ENCODE results near the gene PSIP1. TPM values are rescaled to one million over a fixed set of nuclear protein-coding genes. Genes with fewer than 3 reads are reported as not detected.

PSIP1 gene
- total RNA-seq, 4 donors from 2014 or later = 12.7 to 206 (median 27.8) TPM

- no peak overlapping the region for H3K4me3 ChIP-seq
- 81% methylated on average over 8 of the region's 8 CpGs for WGBS, 2 donors (ENCODE audit: low coverage in 1 of 2)
- no peak for DNase-seq
- TF ChIP-seq CTCF (IDR thresholded peaks at IDR 0.05) (no peak), EP300 (IDR thresholded peaks at IDR 0.05; ENCODE audit: low read depth) (no peak), POLR2AphosphoS5 (IDR thresholded peaks at IDR 0.05) (no peak), POLR2A (IDR thresholded peaks at IDR 0.05) (no peak)
- no peaks in the 10 kb centered on the region for H3K27me3 ChIP-seq
- no peaks in the 10 kb centered on the region for H3K36me3 ChIP-seq
- no peak overlapping the region for H3K27ac ChIP-seq
- no peaks in the 10 kb centered on the region for H3K4me1 ChIP-seq
- H3K9me3 ChIP-seq = no peaks in the 10 kb centered on the region
- in situ Hi-C loops (cut with MboI; ENCODE audit: low pct_ligation_motif_present in 1 of 4, low pct_unique_long_range_greater_than_20kb in 1 of 4, low sequenced_read_pairs in 3 of 4) (no loop called here), intact Hi-C loops (cut with DNase I; ENCODE audit: low total_unique reads) (no loop called here)
Measured at GRCh38 chr9:15524845-15525455, 14.2 kb upstream of the PSIP1 start.

- Histone ChIP-seq H3K36me3 (no peaks in the 10 kb centered on the region), H3K4me1 (no peaks in the 10 kb centered on the region), H3K4me3 (no peak overlapping the region), H3K9me3 (no peaks in the 10 kb centered on the region), H3K27me3 (no peaks in the 10 kb centered on the region), H3K27ac (no peak overlapping the region)
- no peak for TF ChIP-seq POLR2AphosphoS5 (IDR thresholded peaks at IDR 0.05)
- TF ChIP-seq POLR2A (IDR thresholded peaks at IDR 0.05) = no peak
- no peak for TF ChIP-seq CTCF (IDR thresholded peaks at IDR 0.05)
- no peak for TF ChIP-seq EP300 (IDR thresholded peaks at IDR 0.05; ENCODE audit: low read depth)
- intact Hi-C loops (cut with DNase I; ENCODE audit: low total_unique reads) (no loop called here), in situ Hi-C loops (cut with MboI; ENCODE audit: low pct_ligation_motif_present in 1 of 4, low pct_unique_long_range_greater_than_20kb in 1 of 4, low sequenced_read_pairs in 3 of 4) (no loop called here)
- 89 to 94% methylated on average over 3 of the region's 3 CpGs for WGBS, 2 donors (ENCODE audit: low coverage in 1 of 2)
- no peak for DNase-seq
Measured at GRCh38 chr9:15522130-15522755, 11.5 kb upstream of the PSIP1 start.

GRCh38 chr9:15521254-15521653 is 10.5 kb upstream of the PSIP1 start:
- no peak for DNase-seq
- Histone ChIP-seq H3K27me3 (no peaks in the 10 kb centered on the region), H3K4me3 (no peak overlapping the region), H3K4me1 (no peaks in the 10 kb centered on the region), H3K27ac (no peak overlapping the region), H3K9me3 (no peaks in the 10 kb centered on the region), H3K36me3 (no peaks in the 10 kb centered on the region)
- 77 to 93% methylated on average over 7 to 8 of the region's 8 CpGs for WGBS, 2 donors (ENCODE audit: low coverage in 1 of 2)
- in situ Hi-C loops (cut with MboI; ENCODE audit: low pct_ligation_motif_present in 1 of 4, low pct_unique_long_range_greater_than_20kb in 1 of 4, low sequenced_read_pairs in 3 of 4) = no loop called here
- intact Hi-C loops (cut with DNase I; ENCODE audit: low total_unique reads) = no loop called here
- TF ChIP-seq EP300 (IDR thresholded peaks at IDR 0.05; ENCODE audit: low read depth) (no peak), POLR2A (IDR thresholded peaks at IDR 0.05) (no peak), POLR2AphosphoS5 (IDR thresholded peaks at IDR 0.05) (no peak), CTCF (IDR thresholded peaks at IDR 0.05) (no peak)

GRCh38 chr9:15519831-15520230 is 9.1 kb upstream of the PSIP1 start:
- Histone ChIP-seq H3K27ac (no peak overlapping the region), H3K27me3 (no peaks in the 10 kb centered on the region), H3K9me3 (no peaks in the 10 kb centered on the region), H3K4me3 (no peak overlapping the region), H3K36me3 (no peaks in the 10 kb centered on the region), H3K4me1 (no peaks in the 10 kb centered on the region)
- in situ Hi-C loops (cut with MboI; ENCODE audit: low pct_ligation_motif_present in 1 of 4, low pct_unique_long_range_greater_than_20kb in 1 of 4, low sequenced_read_pairs in 3 of 4) = no loop called here
- TF ChIP-seq POLR2AphosphoS5 (IDR thresholded peaks at IDR 0.05) = no peak
- TF ChIP-seq EP300 (IDR thresholded peaks at IDR 0.05; ENCODE audit: low read depth) = no peak
- TF ChIP-seq CTCF (IDR thresholded peaks at IDR 0.05) = no peak
- TF ChIP-seq POLR2A (IDR thresholded peaks at IDR 0.05) = no peak
- WGBS, 2 donors (ENCODE audit: low coverage in 1 of 2) = 93 to 96% methylated on average over 2 of the region's 2 CpGs
- intact Hi-C loops (cut with DNase I; ENCODE audit: low total_unique reads) = no loop called here
- no peak for DNase-seq

All from transverse colon (tissue), 4 donors.